Subcutaneous adipose tissue (tissue), 4 donors: Measurements from ENCODE around the gene RBPMS2. TPM values are rescaled to one million over a fixed set of nuclear protein-coding genes. Genes with fewer than 3 reads are reported as not detected.

Experiments
- total RNA-seq, 4 donors: library from RNA; depleted of rRNA; stranded (reverse); fragments of >200 nt; gene quantifications; one replicate each; pipeline ENCODE4 v1.1.0, GENCODE V29; 2016
- TF ChIP-seq, protein P1 (sequence below): fragments of 450-650 bp; IDR thresholded peaks from one replicate; pipeline ENCODE4 v1.5.1; 2016; ENCODE audit warnings: low read depth, mild to moderate bottlenecking, control low read depth, antibody characterized with exemption, moderate library complexity

Gene RBPMS2
- total RNA-seq, 4 donors from 2014 or later = 0.98 to 6.4 (median 1.6) TPM

DNA sequence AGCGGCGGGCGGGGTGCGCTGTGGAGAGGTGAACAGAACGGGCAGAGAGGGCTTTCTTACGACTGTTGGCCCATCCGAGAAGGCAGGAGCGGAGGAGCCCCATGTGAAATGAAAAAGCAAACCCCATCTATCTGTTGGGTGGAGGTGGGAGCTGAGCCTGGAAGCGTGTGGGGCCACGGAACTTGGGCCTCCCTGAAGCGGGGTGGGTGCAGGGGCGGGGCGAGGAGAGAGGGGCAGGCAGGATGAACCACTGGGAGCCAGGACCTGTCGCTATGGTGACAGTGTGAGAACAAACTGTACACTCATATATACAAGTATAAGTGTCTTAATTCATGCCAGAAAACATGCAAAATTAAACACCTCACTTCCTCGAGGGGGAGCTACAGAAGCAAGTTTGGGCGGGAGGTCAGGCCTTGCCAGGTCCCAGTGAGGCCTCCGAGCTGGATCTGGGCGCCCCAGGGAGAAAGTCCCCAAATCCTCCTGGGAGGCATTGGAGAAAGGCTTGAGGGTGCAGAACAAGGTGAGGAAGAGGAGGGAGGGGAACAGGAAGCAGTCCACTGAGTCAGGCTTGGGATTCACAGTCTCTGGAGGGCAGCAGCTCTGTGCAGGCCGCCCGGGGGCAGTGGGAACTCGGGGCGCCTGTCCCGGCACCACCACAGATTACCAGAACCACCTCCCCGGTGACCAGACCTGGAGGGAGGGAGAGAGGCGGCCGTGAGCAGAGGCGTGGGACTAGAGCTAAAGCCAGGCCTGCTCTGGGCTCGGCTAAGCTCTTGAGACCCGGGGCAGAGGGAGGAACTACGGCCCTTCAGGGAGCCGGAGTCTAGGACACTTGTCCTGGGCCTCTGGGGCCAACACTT lies 34.8 kb downstream of the RBPMS2 start:
- TF ChIP-seq, protein P1, sequence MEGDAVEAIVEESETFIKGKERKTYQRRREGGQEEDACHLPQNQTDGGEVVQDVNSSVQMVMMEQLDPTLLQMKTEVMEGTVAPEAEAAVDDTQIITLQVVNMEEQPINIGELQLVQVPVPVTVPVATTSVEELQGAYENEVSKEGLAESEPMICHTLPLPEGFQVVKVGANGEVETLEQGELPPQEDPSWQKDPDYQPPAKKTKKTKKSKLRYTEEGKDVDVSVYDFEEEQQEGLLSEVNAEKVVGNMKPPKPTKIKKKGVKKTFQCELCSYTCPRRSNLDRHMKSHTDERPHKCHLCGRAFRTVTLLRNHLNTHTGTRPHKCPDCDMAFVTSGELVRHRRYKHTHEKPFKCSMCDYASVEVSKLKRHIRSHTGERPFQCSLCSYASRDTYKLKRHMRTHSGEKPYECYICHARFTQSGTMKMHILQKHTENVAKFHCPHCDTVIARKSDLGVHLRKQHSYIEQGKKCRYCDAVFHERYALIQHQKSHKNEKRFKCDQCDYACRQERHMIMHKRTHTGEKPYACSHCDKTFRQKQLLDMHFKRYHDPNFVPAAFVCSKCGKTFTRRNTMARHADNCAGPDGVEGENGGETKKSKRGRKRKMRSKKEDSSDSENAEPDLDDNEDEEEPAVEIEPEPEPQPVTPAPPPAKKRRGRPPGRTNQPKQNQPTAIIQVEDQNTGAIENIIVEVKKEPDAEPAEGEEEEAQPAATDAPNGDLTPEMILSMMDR = no peak

DNA sequence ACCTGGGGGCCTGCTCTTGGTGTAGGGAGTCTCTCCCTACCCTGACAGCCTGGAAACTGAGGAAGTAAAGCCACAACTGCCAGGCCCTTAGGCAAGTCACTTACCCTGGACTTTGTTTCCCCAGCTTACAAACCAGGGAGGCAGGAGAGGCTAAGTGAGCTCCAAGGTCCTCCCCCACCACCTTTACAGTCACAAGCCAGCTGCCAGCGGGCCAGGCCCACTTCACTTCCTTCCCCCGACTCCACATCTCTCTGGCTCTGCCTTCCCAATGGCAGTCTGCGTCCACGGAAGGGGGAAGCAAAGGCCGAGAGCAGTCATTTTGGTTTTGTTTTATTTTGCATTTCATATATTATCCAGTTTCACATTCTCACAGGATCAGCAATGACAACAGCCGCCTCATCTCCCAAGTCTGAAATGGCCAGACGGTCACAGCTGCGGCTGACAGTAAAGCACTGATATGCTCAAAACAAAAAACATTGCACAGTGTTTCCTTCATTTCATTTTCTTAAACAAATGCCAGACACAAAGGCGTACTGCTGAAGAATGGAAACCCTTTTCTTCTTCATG lies 35.7 kb downstream of the RBPMS2 start:
- TF ChIP-seq, protein P1 = no peak

DNA sequence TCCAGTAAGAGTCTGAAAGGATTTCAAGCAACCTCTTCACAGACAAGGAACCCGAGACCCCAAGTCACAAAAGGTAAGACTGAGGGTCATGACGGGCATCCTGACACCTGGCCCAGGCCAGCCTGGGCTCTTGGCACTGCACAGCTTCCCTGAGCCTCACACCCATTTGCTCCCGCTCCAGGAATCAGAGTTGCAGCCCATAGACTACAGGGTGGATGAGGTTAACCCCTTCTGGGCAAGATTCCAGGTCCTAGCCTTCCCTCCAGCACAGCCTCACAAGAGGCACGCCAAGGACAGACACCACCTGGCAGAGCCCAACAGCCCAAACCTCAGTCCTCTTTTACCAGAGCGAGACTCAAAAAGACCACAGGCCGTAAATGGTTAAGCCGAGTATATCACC lies 36.2 kb downstream of the RBPMS2 start:
- TF ChIP-seq, protein P1 = no peak

DNA sequence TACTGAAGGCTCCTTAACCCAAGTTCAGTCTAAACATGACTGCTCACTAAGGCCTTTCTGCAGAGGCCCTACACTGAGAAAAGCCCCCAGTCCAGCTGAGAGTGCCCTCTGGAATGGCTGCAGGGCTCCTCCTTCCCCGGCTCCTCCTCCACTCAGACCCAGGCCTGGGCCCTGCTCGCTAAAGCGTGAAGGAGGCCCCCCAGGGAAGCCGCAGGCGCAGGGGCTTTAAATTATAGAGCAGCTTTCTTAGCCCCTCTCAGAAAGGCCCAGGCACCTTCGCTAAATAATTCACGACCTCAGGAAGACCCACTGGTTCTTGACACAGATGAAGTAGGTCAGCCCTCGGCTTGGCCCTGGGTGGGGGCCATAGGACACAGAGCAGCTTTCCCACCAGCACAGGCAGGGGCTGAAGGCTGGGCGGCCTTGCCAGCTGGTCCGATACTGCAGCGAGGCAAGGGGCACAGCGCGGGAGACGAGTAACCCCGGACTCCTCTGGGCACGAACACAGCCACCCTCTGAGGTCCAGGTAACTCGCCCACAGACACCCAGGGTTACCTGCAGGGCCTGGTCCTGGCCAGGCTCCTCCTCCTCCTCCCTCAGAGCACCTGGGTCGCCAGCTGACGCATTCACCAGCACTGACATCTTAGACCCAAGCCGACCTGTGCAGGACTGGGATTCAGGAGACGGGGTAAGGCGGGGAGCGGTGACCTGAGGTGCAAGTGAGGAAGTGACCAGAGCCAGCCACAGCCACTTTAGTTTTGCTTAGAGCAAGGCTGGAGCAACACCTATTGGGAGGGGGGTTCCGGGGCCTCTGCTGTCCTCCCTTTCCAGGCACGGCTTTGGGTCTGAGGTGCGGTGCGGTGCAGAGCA lies 36.9 kb downstream of the RBPMS2 start:
- TF ChIP-seq, protein P1 = no peak

DNA sequence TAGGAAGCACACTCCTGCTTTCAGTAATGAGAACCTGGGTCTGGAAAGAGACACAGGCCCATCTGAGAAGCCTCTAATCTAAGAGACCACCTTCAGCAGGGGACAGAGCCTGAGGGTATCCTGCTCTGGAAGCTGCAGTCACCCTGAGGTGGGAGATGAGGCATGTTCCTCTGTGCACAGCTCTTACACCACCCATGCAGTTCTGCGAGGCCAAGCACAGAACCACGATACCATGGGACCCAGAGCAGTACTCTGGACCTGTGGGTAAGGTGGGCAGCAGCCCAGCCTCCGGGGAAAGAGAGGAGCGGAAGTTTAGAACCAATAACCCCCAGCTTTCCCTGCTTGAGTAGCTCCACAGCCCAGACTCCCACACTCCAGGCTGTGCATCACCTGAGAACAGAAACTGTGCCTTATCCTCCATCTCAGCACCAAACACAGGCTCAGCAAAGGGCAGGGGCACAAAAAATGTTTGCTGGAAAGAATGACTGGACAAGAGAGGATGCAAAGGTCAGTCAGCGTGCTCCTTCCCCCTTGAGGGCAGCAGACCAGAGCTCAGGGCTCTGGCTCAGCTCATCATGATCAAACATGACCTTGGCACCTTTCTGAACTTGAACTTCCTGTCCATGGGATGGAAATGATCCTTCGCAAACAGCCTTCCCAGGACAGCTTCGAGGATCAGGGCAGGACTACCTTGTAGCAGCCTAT lies 43.1 kb downstream of the RBPMS2 start:
- TF ChIP-seq, protein P1 = no peak

DNA sequence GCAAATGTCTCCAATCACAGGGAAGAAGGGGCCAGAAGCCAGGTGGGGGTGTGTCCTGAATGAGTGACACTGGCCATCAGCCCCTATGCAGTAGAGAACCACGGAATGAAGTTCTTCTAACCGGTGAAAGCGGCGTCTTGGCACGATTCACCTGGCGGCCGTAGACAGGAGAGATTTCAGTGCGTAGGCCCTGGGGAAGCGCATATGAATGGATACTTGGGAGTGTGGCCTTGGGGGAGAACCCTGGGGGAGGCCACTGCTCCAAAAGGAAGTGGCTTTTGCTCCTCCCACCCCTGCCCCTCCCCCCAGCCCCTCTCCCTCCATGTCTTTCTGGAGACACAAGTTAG lies 43.6 kb downstream of the RBPMS2 start:
- TF ChIP-seq, protein P1 = no peak
